Activated naive CD4-positive, alpha-beta T cell treated with anti-CD3 and anti-CD28 coated beads, Interleukin-2, amount 50 U/mL, for 72 hours (primary cell): ENCODE data around the gene ZNF529. TPM values are rescaled to one million over a fixed set of nuclear protein-coding genes. Genes with fewer than 3 reads are reported as not detected.
"Not testable (repeated sequence)": the region's sequence is repeated elsewhere in the genome, so short reads cannot be mapped to it uniquely, and the experiment has no call there.

ENCODE experiments used
- ATAC-seq, 2 donors: fragments of 150-1000 bp; cut with Tn5 transposase; 2 replicates each; pipeline ENCODE4 v1.10.0; 2021; ENCODE audit warnings: mild to moderate bottlenecking in 2 of 2, moderate library complexity in 2 of 2
- DNase-seq, 2 donors: peaks; one replicate each; pipeline ENCODE4 v3.0.0; 2021 to 2022; ENCODE audit warnings: low spot score in 2 of 2
- H3K27ac Mint-ChIP-seq, 2 donors: one replicate each; pipeline ENCODE4 v1.8.0; 2022; ENCODE audit warnings: mild to moderate bottlenecking in 2 of 2, mixed read lengths in 2 of 2
- H3K36me3 Mint-ChIP-seq, 2 donors: one replicate each; pipeline ENCODE4 v1.8.0; 2022; ENCODE audit warnings: mixed read lengths in 2 of 2
- H3K9me3 Mint-ChIP-seq, 2 donors: one replicate each; pipeline ENCODE4 v1.8.0; 2022; ENCODE audit warnings: mixed read lengths in 2 of 2
- total RNA-seq, 2 donors: library from RNA; stranded (reverse); gene quantifications; one replicate each; pipeline ENCODE4 v1.2.3, GENCODE V29; 2022

Gene ZNF529
- 10 to 100 TPM; 15.6 to 26.8 TPM for total RNA-seq

- peak within 1 kb of the TSS; percentile 94 to 97 for H3K27ac Mint-ChIP-seq
- peak; percentile 96 to 97 for ATAC-seq
- DNase-seq = peak; percentile 78 to 91
- H3K36me3 Mint-ChIP-seq = peaks cover 59 to 92% of the 10 kb centered on the region in 2 donors
- H3K9me3 Mint-ChIP-seq = peaks cover 14 to 26% of the 10 kb centered on the region in 2 donors
These were observed at the start of gene ZNF529 for GRCh38 chr19:36573020-36573894. ZNF529 (minus strand) TSS chr19:36573292; CDS start chr19:36572346, 946 bp downstream.

DNA sequence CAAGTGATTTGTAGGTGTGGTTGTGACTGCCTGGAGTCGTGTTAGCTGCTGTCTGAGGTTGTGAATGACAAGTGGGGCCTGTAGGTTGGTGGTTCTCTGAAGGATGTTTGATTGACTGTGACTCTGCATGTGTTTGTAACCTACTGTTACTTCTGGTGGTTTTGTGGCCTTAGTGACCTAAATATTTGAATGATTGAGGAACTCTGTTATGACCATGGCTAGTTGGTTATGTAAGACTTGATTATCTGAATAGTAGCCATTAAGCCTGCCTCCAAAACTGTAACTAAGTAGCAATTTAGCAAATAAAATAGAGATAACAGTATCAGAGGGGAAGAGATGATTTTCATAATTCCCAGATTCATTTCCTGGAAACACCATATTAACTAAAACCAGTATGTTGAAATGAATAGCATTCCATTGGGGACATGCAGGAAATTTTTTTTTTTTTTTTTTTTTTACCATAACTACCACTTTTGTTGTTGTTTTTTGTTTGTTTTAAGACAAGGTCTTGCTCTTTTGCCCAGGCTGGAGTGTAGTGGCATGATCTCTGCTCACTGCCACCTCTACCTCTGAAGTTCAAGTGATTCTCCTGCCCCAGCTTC lies 32.9 kb upstream of the ZNF529 start:
- Mint-ChIP-seq H3K27ac (peak overlapping the region; percentile 72 to 96), H3K36me3 (peaks cover 47 to 77% of the 10 kb centered on the region in 2 donors), H3K9me3 (peaks cover 11 to 31% of the 10 kb centered on the region in 2 donors)
- DNase-seq (no peak), ATAC-seq (peak in 1 of 2 donors; percentile 23)

DNA sequence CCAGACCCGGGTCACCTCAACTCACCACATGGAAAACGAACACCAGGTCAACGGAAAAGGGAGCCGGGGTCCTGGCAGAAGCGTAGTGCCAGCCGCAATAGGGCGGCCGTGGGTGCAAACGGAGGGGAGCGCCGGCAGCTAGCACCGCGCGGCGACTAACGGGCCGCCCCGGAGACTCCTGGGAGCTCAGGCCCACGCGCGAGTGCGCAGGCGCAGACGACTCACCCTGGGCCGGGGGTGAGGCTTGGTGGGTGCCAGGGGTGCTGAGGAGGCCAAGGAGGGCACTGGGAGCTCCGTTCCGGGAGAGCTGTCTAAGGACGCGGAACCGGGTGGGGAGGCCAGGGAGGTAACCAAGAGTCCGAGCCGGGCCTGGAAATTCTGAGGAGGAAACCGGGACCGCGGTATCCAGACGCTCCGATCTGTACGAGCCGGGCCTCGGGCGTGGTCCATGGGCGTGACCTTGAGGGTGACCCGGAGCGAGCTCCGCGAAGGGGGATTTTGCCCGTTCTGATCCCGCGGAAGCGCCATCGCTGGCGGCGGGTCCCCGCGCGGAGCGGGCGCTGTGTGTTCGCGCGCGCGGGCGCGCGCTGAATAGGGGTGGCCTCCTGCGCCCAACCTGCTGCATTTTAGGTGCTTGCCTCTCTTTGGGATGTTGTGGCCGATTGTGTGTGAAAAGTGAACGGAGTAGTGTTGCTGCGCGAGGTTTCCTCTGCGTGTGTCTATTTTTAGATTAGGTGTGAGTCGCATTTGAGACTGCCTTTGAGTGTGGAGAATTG lies 32.2 kb upstream of the ZNF529 start, which contains the start of gene ZNF382:
Gene ZNF382, plus strand, starts transcription at position 213 of the 776 bp plus-strand sequence. CDS start 4,602 bp downstream, outside the sequence.
- peaks cover 11 to 31% of the 10 kb centered on the region in 2 donors for H3K9me3 Mint-ChIP-seq
- peak; percentile 84 to 87 for DNase-seq
- H3K27ac Mint-ChIP-seq = peak within 1 kb of the TSS; percentile 96 to 98
- ATAC-seq = peak; percentile 79 to 87
- H3K36me3 Mint-ChIP-seq = peaks cover 47 to 77% of the 10 kb centered on the region in 2 donors

GRCh38 chr19:36604656-36605100 lies 31.6 kb upstream of the ZNF529 start:
- ATAC-seq = peak; percentile 95 to 96
- Mint-ChIP-seq H3K27ac (peak overlapping the region; percentile 96 to 98), H3K9me3 (peaks cover 11 to 31% of the 10 kb centered on the region in 2 donors), H3K36me3 (peaks cover 41 to 76% of the 10 kb centered on the region in 2 donors)
- peak; percentile 82 to 87 for DNase-seq

GRCh38 chr19:36602681-36603080 lies 29.6 kb upstream of the ZNF529 start:
- H3K9me3 Mint-ChIP-seq = peaks cover 6 to 23% of the 10 kb centered on the region in 2 donors

DNA sequence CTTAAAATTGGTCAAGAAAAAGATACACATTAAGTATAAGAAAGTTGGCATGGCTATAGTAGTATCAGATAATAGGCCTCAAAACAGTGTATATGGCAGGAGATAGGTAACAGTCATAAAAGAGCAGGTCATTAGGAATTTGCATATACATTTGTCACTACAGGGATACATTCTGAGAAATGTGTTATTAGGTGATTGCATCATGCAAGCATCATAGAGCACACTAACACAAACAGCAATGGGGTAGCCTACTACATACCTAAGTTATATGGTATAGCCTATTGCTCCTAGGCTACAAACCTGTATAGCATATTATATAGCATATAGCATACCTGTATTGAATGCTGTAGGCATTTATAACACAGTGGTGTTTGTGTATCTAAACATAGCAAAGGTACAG lies 6.2 kb upstream of the ZNF529 start:
- ATAC-seq (no peak), DNase-seq (no peak)
- Mint-ChIP-seq H3K9me3 (peaks cover 20 to 32% of the 10 kb centered on the region in 2 donors), H3K27ac (no peak overlapping the region), H3K36me3 (peaks cover 52 to 88% of the 10 kb centered on the region in 2 donors)

More at GRCh38 chr19:36602681-36603080, 29.6 kb upstream of the ZNF529 start:
- not testable (repeated sequence) for H3K27ac Mint-ChIP-seq, ATAC-seq, DNase-seq
- H3K36me3 Mint-ChIP-seq = peaks cover 31 to 66% of the 10 kb centered on the region in 2 donors

- peaks cover 13 to 29% of the 10 kb centered on the region in 2 donors for H3K9me3 Mint-ChIP-seq
- H3K27ac Mint-ChIP-seq = no peak overlapping the region
- DNase-seq (no peak), ATAC-seq (no peak)
- peaks cover 61 to 91% of the 10 kb centered on the region in 2 donors for H3K36me3 Mint-ChIP-seq
These were observed 4.3 kb upstream of the ZNF529 start for GRCh38 chr19:36577271-36577996.

GRCh38 chr19:36574741-36575140 lies 1.6 kb upstream of the ZNF529 start:
- H3K27ac Mint-ChIP-seq = peak overlapping the region in 1 of 2 donors; percentile 94
- ATAC-seq (no peak), DNase-seq (no peak)
- H3K36me3 Mint-ChIP-seq = peaks cover 51 to 88% of the 10 kb centered on the region in 2 donors
- H3K9me3 Mint-ChIP-seq = peaks cover 8 to 25% of the 10 kb centered on the region in 2 donors

GRCh38 chr19:36573895-36574720 lies 1.0 kb upstream of the ZNF529 start:
- DNase-seq (no peak), ATAC-seq (peak in 1 of 2 donors; percentile 0)
- Mint-ChIP-seq H3K36me3 (peaks cover 54 to 91% of the 10 kb centered on the region in 2 donors), H3K9me3 (peaks cover 9 to 22% of the 10 kb centered on the region in 2 donors), H3K27ac (peak overlapping the region; percentile 94 to 97)

GRCh38 chr19:36572593-36573019 lies 486 bp downstream of the ZNF529 start:
- Mint-ChIP-seq H3K36me3 (peaks cover 65 to 94% of the 10 kb centered on the region in 2 donors), H3K9me3 (peaks cover 20 to 26% of the 10 kb centered on the region in 2 donors), H3K27ac (peak overlapping the region; percentile 94 to 97)
- no peak for ATAC-seq
- no peak for DNase-seq

- DNase-seq = no peak
- no peak overlapping the region for H3K27ac Mint-ChIP-seq
These were observed 8.7 kb downstream of the ZNF529 start for GRCh38 chr19:36564391-36564790.

GRCh38 chr19:36547001-36547732 lies 25.9 kb downstream of the ZNF529 start:
- Mint-ChIP-seq H3K27ac (no peak overlapping the region), H3K9me3 (peaks cover 57 to 65% of the 10 kb centered on the region in 2 donors), H3K36me3 (peaks cover 83 to 97% of the 10 kb centered on the region in 2 donors)
- ATAC-seq = peak in 1 of 2 donors; percentile 16
- DNase-seq = no peak

More at GRCh38 chr19:36564391-36564790, 8.7 kb downstream of the ZNF529 start:
- ATAC-seq = no peak
- peaks cover 33 to 50% of the 10 kb centered on the region in 2 donors for H3K9me3 Mint-ChIP-seq
- peaks cover 88 to 98% of the 10 kb centered on the region in 2 donors for H3K36me3 Mint-ChIP-seq

DNA sequence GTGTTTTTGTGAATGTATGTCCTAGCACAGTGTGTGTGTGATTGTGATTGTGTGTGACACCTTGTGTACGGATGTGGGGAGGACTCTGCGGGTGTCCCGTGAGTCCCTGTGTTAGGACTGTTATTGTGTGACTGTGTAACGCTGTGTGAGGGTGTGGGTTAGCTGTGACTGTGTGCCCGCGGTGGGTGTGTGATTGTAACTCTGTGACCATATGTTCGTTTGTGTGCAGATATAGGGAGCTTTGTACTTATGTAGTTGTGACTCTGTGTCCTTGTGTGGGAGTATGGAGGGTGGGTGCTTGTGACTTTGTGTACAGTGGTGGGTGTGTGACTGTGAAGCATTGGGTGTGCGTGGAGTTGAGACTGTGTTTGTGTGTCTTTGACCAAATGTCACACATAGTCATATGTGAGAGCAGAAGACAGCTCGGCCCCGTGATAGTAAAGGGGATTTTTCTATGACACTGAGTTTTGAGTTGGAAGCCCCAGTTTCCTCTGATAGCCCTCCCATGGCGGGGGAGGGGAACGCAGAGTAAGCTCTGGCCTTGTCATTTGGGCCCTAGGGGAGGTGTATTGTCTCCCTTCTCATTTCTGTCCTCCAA lies 44.1 kb downstream of the ZNF529 start:
- Mint-ChIP-seq H3K27ac (peak overlapping the region; percentile 95 to 100), H3K9me3 (peaks cover 14 to 15% of the 10 kb centered on the region in 2 donors), H3K36me3 (peaks cover 39 to 69% of the 10 kb centered on the region in 2 donors)
- ATAC-seq (peak in 1 of 2 donors; percentile 61), DNase-seq (peak; percentile 14 to 57)
